Measurements from ENCODE around the gene AP5Z1.

The AP5Z1 gene, protein sequence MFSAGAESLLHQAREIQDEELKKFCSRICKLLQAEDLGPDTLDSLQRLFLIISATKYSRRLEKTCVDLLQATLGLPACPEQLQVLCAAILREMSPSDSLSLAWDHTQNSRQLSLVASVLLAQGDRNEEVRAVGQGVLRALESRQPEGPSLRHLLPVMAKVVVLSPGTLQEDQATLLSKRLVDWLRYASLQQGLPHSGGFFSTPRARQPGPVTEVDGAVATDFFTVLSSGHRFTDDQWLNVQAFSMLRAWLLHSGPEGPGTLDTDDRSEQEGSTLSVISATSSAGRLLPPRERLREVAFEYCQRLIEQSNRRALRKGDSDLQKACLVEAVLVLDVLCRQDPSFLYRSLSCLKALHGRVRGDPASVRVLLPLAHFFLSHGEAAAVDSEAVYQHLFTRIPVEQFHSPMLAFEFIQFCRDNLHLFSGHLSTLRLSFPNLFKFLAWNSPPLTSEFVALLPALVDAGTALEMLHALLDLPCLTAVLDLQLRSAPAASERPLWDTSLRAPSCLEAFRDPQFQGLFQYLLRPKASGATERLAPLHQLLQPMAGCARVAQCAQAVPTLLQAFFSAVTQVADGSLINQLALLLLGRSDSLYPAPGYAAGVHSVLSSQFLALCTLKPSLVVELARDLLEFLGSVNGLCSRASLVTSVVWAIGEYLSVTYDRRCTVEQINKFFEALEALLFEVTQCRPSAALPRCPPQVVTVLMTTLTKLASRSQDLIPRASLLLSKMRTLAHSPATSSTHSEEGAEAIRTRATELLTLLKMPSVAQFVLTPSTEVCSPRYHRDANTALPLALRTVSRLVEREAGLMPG

GRCh38 chr7:4775250-4775847 lies at the start of gene AP5Z1:
Gene AP5Z1 (plus strand): TSS chr7:4775623. CDS start chr7:4775716, 93 bp downstream.
- peak; percentile 71 for DNase-seq (ENCODE audit: low read depth)

- no peak for DNase-seq (ENCODE audit: low read depth)
These were observed 49.5 kb upstream of the AP5Z1 start for GRCh38 chr7:4725850-4726450.

DNA sequence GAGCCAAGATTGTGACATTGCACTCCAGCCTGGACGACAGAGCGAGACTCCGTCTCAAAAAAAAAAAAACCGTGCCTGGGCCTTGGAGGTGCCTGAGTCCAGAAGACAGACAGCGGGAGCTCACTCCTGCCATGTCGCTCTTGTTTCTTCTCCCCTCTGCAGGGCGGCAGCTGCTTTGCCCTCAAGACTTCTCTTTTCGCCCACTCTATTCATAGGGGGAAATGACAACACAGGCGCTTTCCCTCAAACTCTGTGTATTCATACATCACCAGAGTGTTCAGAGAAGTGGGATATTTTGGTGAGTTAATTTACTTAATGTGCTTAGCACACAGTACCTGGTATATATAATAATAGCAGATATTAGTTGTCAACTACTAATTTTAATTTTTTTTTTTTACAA lies 48.9 kb upstream of the AP5Z1 start:
- DNase-seq (ENCODE audit: low read depth): no peak

DNA sequence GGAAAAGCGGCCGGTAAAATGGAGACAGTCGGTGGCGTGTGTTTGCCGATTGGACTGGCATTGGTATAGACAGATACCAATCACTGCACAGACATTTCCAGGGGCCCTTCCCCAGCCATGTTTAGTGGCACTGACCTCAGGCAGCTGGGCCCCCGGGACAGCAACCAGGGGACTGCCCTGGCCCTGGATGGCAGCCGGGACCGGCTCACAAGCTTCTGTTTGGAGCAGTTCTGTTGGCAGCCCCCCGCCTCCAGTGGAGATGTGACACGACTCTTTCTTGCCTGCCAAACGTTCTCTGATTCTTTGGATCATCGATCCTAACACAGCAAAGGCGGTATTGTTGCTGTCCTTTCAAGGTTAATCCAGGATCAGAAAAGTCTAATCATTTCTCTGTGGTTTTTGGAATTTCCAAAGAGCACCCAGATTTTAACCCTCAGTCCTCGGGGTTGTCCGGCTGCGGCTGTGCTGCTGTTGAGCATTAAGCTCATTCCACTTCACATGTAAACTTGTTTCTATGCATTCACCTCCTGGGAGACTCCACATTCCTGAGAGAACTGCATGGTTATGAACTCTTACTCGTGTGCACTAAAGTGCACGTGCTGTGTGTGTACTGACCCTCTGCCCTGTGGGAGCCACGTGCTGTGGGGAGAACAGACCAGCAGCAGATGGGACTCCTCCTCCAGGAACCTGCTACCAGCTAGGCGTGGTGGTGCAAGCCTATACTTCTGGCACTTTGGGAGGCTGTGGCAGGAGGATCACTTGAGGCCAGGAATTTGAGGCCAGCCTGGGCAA lies 47.3 kb upstream of the AP5Z1 start:
- DNase-seq (ENCODE audit: low read depth): no peak

DNA sequence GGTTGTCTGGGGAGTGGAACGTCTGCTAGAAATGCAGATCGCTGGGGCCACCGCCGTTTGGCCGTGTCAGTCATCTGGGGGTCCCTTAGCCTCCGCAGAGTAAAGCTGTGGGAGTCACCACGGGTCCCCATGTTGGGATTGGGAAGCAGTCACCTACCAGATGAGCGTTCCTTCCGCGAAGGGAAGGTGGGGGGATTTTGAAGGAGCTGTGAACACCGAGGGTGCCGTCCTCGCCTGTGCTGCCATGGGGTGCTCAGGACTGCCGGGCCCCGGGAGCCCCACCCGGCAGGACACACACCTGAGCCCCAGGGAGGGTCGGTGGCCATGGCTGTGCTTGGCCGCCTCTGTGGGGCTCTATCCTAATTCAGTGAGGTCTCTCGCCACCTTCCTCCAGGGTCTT lies 46.2 kb upstream of the AP5Z1 start:
- DNase-seq (ENCODE audit: low read depth): no peak

DNA sequence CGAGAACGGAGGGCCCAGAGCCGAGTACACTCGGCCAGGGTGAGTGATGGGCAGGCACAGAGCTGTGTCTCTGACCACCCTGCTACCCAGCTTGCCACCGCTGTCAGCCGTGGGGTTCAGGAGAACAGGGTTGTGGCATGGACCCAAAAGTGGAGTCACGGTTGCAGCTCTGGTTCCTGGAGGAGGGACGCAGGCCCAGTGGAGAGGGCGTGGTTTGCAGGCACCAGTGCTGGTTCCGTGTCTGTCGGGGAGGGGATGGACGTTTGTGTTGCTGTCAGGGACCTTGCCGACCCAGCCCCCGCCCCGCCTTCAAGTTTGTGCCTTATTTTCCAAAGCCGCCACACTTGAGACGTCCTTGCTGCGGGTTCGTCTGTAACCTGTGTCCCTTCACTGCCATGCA lies 45.1 kb upstream of the AP5Z1 start:
- DNase-seq (ENCODE audit: low read depth): no peak

GRCh38 chr7:4730971-4731370 lies 44.5 kb upstream of the AP5Z1 start:
- no peak for DNase-seq (ENCODE audit: low read depth)

GRCh38 chr7:4731803-4732202 lies 43.6 kb upstream of the AP5Z1 start:
- DNase-seq (ENCODE audit: low read depth): no peak

- DNase-seq (ENCODE audit: low read depth): no peak
These were observed 41.4 kb upstream of the AP5Z1 start for GRCh38 chr7:4733936-4734528.

- no peak for DNase-seq (ENCODE audit: low read depth)
These were observed 40.7 kb upstream of the AP5Z1 start for GRCh38 chr7:4734587-4735345.

GRCh38 chr7:4737300-4737699 lies 38.1 kb upstream of the AP5Z1 start:
- no peak for DNase-seq (ENCODE audit: low read depth)

DNA sequence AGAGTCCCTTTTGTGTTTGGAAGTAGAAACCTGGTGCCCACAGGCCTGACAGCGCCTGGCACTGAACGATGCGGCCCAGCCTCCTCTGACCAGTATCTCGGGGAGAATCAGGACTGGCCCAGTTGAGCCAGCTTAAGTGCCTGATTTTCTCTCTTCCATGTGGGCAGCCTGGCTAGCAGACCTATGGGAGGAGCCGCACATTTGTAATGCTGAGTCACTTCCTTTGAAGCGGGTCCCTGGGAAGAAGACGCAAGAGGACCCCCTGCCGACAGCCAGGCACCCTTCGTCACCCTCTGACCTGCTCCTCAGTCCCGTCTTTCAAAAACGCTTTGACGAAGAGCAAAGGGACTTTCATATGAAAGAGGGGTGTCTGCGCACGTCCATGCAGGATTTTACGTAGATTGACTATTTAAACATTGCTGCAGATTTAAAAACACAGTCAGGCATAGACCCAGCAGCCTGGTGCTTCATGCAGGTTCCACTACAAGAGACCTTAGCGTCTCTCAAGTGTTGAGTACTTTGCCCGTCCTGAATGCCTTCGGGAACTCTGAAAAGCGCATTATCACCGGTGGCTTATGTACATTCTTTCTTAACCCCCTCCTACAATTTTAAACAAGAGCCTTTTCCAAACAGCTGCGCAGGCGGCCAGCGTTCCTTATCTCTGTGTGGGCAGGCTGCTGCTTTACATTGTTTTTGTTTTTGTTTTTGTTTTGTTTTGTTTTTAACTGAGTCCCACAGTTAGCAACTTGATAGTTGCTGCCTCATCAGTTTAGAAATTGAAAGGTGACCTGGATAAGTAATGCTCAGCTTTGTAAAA lies 36.5 kb upstream of the AP5Z1 start:
- peak; percentile 54 for DNase-seq (ENCODE audit: low read depth)

GRCh38 chr7:4739528-4739992 lies 35.9 kb upstream of the AP5Z1 start:
- DNase-seq (ENCODE audit: low read depth): no peak

DNA sequence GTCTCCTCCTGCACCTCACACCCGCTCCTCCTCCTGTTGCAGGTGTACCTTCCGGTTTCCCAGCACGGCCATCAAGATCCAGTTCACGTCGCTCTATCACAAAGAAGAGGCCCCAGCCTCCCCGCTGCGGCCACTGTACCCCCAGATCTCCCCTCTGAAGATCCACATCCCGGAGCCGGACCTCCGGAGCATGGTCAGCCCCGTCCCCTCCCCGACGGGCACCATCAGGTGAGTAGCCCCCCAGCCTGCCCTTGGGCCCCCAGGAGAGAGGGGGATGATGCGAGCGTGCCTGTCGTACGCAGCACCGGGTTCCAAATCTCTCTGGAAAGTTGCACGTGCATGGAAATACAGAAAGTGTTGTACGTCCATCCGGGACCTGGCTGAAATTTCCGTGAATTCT lies 34.6 kb upstream of the AP5Z1 start:
- DNase-seq (ENCODE audit: low read depth): no peak

DNA sequence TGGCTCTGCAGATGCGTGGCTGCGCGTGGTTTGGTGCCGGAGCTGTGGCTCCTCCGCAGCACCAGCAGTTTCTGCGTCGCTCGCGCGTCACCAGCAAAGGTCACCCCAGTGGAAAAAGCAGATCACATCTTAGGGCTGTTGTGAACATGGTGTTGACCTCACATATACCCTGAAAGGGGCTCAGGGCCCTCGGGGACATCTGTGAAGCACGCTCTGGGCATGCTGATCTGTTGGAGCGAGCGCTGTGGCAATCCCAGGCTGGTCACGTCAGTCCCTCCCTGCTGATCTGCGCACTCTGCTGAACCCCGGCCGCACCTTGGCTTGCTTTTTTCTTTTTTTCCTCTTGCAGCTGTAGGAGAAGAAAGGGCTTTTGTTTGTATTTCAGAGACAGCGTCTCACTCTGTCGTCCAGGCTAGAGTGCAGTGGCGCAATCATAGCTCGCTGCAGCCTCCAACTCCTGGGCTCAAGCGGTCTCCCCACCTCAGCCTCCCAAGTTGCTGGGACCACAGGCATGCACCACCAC lies 33.3 kb upstream of the AP5Z1 start:
- no peak for DNase-seq (ENCODE audit: low read depth)

DNA sequence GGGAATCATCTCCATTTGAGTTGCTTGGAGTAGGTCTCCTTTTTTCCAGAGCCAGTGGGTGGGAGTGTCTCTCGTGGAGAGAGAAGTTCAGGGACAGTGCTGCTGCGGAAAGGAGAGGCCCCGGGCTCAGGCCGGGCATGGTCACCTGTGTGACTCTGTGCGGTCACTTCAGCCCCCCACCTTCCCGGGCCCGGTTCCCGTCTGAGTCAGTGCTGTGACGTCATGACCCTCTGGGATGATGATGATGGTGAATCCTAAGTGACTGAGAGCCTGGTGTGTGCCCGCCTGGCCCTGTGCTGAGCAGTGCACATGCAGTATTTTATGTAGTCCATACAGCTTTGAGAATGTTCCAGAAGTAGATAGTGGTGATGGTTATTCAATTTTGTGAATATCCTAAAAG lies 32.6 kb upstream of the AP5Z1 start:
- DNase-seq (ENCODE audit: low read depth): no peak

DNA sequence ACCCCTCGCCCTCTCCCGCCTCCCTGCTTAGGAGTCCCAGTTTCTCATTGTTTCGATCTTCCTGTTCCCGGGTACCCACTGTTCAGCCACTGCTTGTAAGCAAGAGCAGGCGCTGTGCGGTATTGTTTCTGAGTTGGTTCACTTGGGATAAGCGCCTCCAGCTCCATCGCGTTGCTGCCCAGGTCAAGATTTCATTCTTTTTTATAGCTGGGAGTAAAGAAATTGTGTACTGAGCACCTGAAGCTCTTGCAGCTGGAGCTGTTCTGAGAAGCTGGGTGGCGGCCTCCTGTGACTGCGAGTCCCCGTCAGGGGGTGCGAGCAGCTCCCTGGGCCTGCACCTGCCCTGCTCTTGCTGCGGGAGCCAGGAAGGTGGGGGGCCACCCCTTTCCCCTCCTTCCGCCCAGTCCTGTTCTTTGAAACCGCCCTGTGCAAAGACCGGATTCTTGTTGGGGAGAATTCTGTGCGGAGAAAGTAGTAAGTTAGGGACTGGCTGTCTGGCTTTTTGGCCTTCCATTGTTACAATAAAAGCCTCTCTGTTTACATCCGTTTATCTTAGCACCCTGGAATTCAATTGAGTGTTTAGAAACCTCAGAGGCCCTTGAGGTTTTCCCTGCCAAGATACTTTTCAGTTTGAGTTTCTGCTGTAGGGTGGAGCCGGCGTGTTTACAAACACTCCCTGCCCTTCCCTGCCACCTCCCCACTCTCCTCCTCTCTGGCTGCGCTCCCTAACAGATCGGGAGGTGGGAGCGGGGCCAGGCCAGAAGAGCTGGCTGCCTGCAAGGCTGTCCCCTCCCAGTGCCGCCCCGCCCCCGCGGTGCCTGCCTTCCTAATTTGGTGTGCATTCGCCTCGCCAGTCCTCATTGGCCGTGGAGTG lies 30.8 kb upstream of the AP5Z1 start:
- DNase-seq (ENCODE audit: low read depth): peak; percentile 99

- no peak for DNase-seq (ENCODE audit: low read depth)
These were observed 30.0 kb upstream of the AP5Z1 start for GRCh38 chr7:4745265-4745919.
